Panc1 (cell line): ENCODE data around the gene EML5. TPM values are rescaled to one million over a fixed set of nuclear protein-coding genes. Genes with fewer than 3 reads are reported as not detected.
"Not testable (repeated sequence)": the region's sequence is repeated elsewhere in the genome, so short reads cannot be mapped to it uniquely, and the experiment has no call there.

Experiments used
- ATAC-seq: fragments of 200-7000 bp; cut with Tn5 transposase; 2 replicates; pipeline ENCODE4 v1.9.1; 2020; ENCODE audit warnings: mild to moderate bottlenecking, moderate library complexity
- BruUV-seq: library from RNA; stranded (reverse); fragments of 400-500 nt; replicated peaks from 2 replicates; lab custom pipeline; 2021; lab: Mats Ljungman, UMichigan
- CTCF ChIA-PET: fragments of 300-600 bp; sonication (Branson Sonifier 250); formaldehyde crosslinking; loops from one replicate; lab custom pipeline; 2022; ENCODE audit warnings: antibody characterized with exemption; lab: Charles Lee
- POLR2A ChIA-PET: fragments of 300-600 bp; sonication (Branson Sonifier 250); formaldehyde crosslinking; loops from one replicate; lab custom pipeline; 2022; ENCODE audit warnings: antibody characterized with exemption; lab: Charles Lee
- DNase-seq: peaks from one replicate; pipeline ENCODE4 v3.0.0-alpha.2; 2010; ENCODE audit warnings: low read depth, low spot score
- H3K27ac ChIP-seq: 2 replicates; pipeline ENCODE4 v1.5.1; 2011; ENCODE audit warnings: mild to moderate bottlenecking, low read length, inconsistent platforms
- H3K27me3 ChIP-seq: fragments of 200-500 bp; sonication (Bioruptor generic); 2 replicates; pipeline ENCODE4 v1.6.0; 2014; ENCODE audit warnings: low read length, inconsistent platforms; ENCODE audit not compliant: control insufficient read depth, insufficient read depth
- H3K36me3 ChIP-seq: fragments of 200-500 bp; sonication (Bioruptor generic); 2 replicates; pipeline ENCODE4 v1.5.1; 2014; ENCODE audit warnings: inconsistent platforms, mild to moderate bottlenecking, low read length, moderate library complexity; ENCODE audit not compliant: control insufficient read depth, insufficient read depth
- H3K4me1 ChIP-seq: 2 replicates; pipeline ENCODE4 v1.5.1; 2011; ENCODE audit warnings: inconsistent platforms, mild to moderate bottlenecking, low read length, moderate library complexity; ENCODE audit not compliant: control insufficient read depth, insufficient read depth
- H3K4me3 ChIP-seq, 2 experiments: 2 replicates each; pipeline ENCODE4 v1.5.1; 2011 to 2012; ENCODE audit warnings: low read depth in 2 of 2, low read length in 2 of 2, mild to moderate bottlenecking in 2 of 2, inconsistent platforms in 1 of 2, moderate library complexity in 1 of 2
- H3K9me3 ChIP-seq: fragments of 200-500 bp; sonication (Bioruptor generic); 2 replicates; pipeline ENCODE4 v1.5.1; 2014; ENCODE audit warnings: low read depth, mild to moderate bottlenecking, inconsistent platforms, low read length, moderate library complexity; ENCODE audit not compliant: control insufficient read depth, insufficient read depth
- CTCF ChIP-seq: fragments of 450-650 bp; IDR thresholded peaks from 2 replicates; pipeline ENCODE4 v1.5.1; 2017; ENCODE audit warnings: mild to moderate bottlenecking
- POLR2AphosphoS5 ChIP-seq: IDR thresholded peaks from 2 replicates; pipeline ENCODE4 v1.6.1; 2012; ENCODE audit warnings: mild to moderate bottlenecking, low read depth, low read length, moderate library complexity
- REST ChIP-seq, 2 experiments: IDR thresholded peaks; 2 replicates each; pipeline ENCODE4 v1.6.1; 2011 to 2012; ENCODE audit warnings: low read depth in 2 of 2, control low read depth in 1 of 2, low read length in 1 of 2, mild to moderate bottlenecking in 1 of 2, moderate library complexity in 1 of 2; ENCODE audit not compliant: insufficient read depth in 1 of 2
- SIN3A ChIP-seq: IDR thresholded peaks from 2 replicates; pipeline ENCODE4 v1.6.1; 2012; ENCODE audit warnings: low read depth, mild to moderate bottlenecking, low read length, moderate library complexity, borderline replicate concordance; ENCODE audit not compliant: insufficient read depth
- TCF7L2 ChIP-seq: IDR thresholded peaks from 2 replicates; pipeline ENCODE4 v1.6.1; 2011; ENCODE audit warnings: mild to moderate bottlenecking, low read depth, low read length, inconsistent platforms
- in situ Hi-C: cut with HindIII; loops from 2 replicates; pipeline ENCODE4 v1.10.0; 2016; ENCODE audit warnings: low sequenced_read_pairs, low pct_unique_long_range_greater_than_20kb
- intact Hi-C: fragments of 100-400 bp; cut with micrococcal nuclease; formaldehyde crosslinking; loops from one replicate; pipeline ENCODE4 v1.10.0; 2022; ENCODE audit not compliant: unreplicated experiment
- total RNA-seq: library from RNA; stranded (reverse); gene quantifications from one replicate; pipeline ENCODE4 v1.2.1, GENCODE V29; 2021; ENCODE audit not compliant: unreplicated experiment

The EML5 gene
- total RNA-seq, 1 experiment from 2014 or later, result 0.10 TPM

- BruUV-seq, result no TSS peak
- Histone ChIP-seq H3K4me1 (no peaks in the 10 kb centered on the region), H3K4me3 (no peak overlapping the region; a peak in 1 of 4 replicates), H3K9me3 (no peaks in the 10 kb centered on the region), H3K27ac (no peak overlapping the region), H3K27me3 (peaks cover 13% of the 10 kb centered on the region), H3K36me3 (no peaks in the 10 kb centered on the region)
- ATAC-seq (no peak), DNase-seq (no peak)
- ChIA-PET CTCF (no interaction called here), POLR2A (no interaction called here)
- in situ Hi-C loops (no loop called here), intact Hi-C loops (no loop called here)
- TF ChIP-seq POLR2AphosphoS5 (no peak), CTCF (no peak), TCF7L2 (no peak), SIN3A (no peak), REST (IDR thresholded peaks at IDR 0.05; ENCODE audit: insufficient read depth in 1 of 2, low read depth in 2 of 2, low read length in 1 of 2) (no peak)
Observed at GRCh38 chr14:88790501-88791251, 2.1 kb downstream of the EML5 start.

GRCh38 chr14:88789573-88789972 lies 3.2 kb downstream of the EML5 start:
- H3K9me3 ChIP-seq, H3K4me3 ChIP-seq, H3K36me3 ChIP-seq, H3K27ac ChIP-seq, intact Hi-C loops, in situ Hi-C loops, DNase-seq, BruUV-seq, POLR2A ChIA-PET, H3K4me1 ChIP-seq, ATAC-seq, CTCF ChIA-PET: not testable (repeated sequence)
- H3K27me3 ChIP-seq, result peaks cover 13% of the 10 kb centered on the region

- POLR2A ChIA-PET, result no interaction called here
- TF ChIP-seq SIN3A, result no peak
- TF ChIP-seq CTCF, result no peak
- TF ChIP-seq POLR2AphosphoS5, result no peak
- intact Hi-C loops (no loop called here), in situ Hi-C loops (no loop called here)
- peaks cover 13% of the 10 kb centered on the region for H3K27me3 ChIP-seq
- no peaks in the 10 kb centered on the region for H3K4me1 ChIP-seq
- no peak for DNase-seq
- no peak for ATAC-seq
- no peaks in the 10 kb centered on the region for H3K9me3 ChIP-seq
- H3K4me3 ChIP-seq, result no peak overlapping the region
- H3K36me3 ChIP-seq, result no peaks in the 10 kb centered on the region
- CTCF ChIA-PET, result no interaction called here
- no TSS peak for BruUV-seq
- H3K27ac ChIP-seq, result no peak overlapping the region
Observed at GRCh38 chr14:88786715-88787114, 6.0 kb downstream of the EML5 start.
